Measurements from ENCODE around the gene SLC38A10.

GRCh38 chr17:81336296-81336929 lies 41.3 kb upstream of the SLC38A10 start:
- TF ChIP-seq TCF7 (IDR thresholded peaks at IDR 0.05; ENCODE audit: low read depth) (no peak), ZNF24 (IDR thresholded peaks at IDR 0.05) (no peak), ZNF274 (CRISPR knock-in tag; IDR thresholded peaks at IDR 0.05) (no peak), CTCF (CRISPR knock-in tag; IDR thresholded peaks at IDR 0.05) (no peak)

All from HepG2 (cell line).